ENCODE measurements around the gene STRIP1.

DNA sequence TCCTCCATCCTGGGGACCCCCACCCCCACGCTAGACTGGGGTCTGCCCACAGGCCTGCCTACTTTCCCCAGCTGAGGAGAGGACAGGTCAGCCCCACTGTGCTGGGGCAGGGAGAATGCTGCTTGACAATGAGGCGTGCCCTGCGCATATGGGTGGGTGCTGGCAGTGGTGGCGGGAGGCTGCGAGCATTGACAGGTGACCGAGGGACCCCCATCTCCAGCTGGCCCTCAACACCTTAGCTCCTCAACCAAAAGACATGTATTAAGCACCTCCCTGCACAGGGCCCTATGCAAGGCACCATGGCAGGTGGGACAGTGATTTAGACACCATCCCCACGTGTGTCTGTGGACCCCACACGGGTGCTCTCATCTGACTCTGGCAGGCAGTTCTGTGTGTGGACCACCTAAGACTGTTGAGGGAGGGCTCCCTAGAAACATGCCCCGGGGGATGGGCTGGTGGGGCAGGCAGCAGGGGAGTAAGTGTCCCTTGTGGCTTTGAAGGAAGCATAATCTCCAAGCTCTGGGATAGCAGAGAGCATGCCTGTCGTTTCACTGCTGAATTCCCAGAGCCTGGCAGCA lies 54.4 kb downstream of the STRIP1 start:
- TF ChIP-seq, protein P1, sequence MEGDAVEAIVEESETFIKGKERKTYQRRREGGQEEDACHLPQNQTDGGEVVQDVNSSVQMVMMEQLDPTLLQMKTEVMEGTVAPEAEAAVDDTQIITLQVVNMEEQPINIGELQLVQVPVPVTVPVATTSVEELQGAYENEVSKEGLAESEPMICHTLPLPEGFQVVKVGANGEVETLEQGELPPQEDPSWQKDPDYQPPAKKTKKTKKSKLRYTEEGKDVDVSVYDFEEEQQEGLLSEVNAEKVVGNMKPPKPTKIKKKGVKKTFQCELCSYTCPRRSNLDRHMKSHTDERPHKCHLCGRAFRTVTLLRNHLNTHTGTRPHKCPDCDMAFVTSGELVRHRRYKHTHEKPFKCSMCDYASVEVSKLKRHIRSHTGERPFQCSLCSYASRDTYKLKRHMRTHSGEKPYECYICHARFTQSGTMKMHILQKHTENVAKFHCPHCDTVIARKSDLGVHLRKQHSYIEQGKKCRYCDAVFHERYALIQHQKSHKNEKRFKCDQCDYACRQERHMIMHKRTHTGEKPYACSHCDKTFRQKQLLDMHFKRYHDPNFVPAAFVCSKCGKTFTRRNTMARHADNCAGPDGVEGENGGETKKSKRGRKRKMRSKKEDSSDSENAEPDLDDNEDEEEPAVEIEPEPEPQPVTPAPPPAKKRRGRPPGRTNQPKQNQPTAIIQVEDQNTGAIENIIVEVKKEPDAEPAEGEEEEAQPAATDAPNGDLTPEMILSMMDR (IDR thresholded peaks at IDR 0.05): no peak
- TF ChIP-seq POLR2A (IDR thresholded peaks at IDR 0.05): no peak
